GM21367 (cell line): ENCODE results near the gene P2RX1.
"Not testable (repeated sequence)": the region's sequence is repeated elsewhere in the genome, so short reads cannot be mapped to it uniquely, and the experiment has no call there.

Experiments
- ATAC-seq: cut with Tn5 transposase; IDR thresholded peaks from one replicate; pipeline ENCODE4 v1.9.1; 2021; ENCODE audit not compliant: unreplicated experiment

P2RX1 gene

GRCh38 chr17:3952186-3952585, 35.9 kb upstream of the P2RX1 start:
- no peak for ATAC-seq

GRCh38 chr17:3951420-3951819, 35.2 kb upstream of the P2RX1 start:
- ATAC-seq: no peak

GRCh38 chr17:3951003-3951402, 34.7 kb upstream of the P2RX1 start:
- ATAC-seq: no peak

GRCh38 chr17:3950584-3950983, 34.3 kb upstream of the P2RX1 start:
- ATAC-seq: no peak

GRCh38 chr17:3949418-3949817, 33.2 kb upstream of the P2RX1 start:
- ATAC-seq: no peak

GRCh38 chr17:3948551-3948950, 32.3 kb upstream of the P2RX1 start:
- not testable (repeated sequence) for ATAC-seq

GRCh38 chr17:3947318-3947810, 31.1 kb upstream of the P2RX1 start:
- ATAC-seq: no peak

- ATAC-seq: no peak
Measured at GRCh38 chr17:3946711-3947235, 30.5 kb upstream of the P2RX1 start.

GRCh38 chr17:3944485-3945388, 28.5 kb upstream of the P2RX1 start:
- no peak for ATAC-seq

GRCh38 chr17:3943240-3943891, 27.1 kb upstream of the P2RX1 start:
- ATAC-seq: no peak

GRCh38 chr17:3940965-3941698, 24.9 kb upstream of the P2RX1 start:
- no peak for ATAC-seq

- ATAC-seq: no peak
Measured at GRCh38 chr17:3937359-3937758, 21.1 kb upstream of the P2RX1 start.

- no peak for ATAC-seq
Measured at GRCh38 chr17:3935825-3936355, 19.6 kb upstream of the P2RX1 start.

GRCh38 chr17:3935140-3935542, 18.9 kb upstream of the P2RX1 start:
- no peak for ATAC-seq

GRCh38 chr17:3929764-3930163, 13.5 kb upstream of the P2RX1 start:
- no peak for ATAC-seq

GRCh38 chr17:3929181-3929580, 12.9 kb upstream of the P2RX1 start:
- ATAC-seq: no peak

GRCh38 chr17:3928406-3928805, 12.1 kb upstream of the P2RX1 start:
- no peak for ATAC-seq

- no peak for ATAC-seq
Measured at GRCh38 chr17:3927628-3928340, 11.5 kb upstream of the P2RX1 start.

GRCh38 chr17:3926860-3927627, 10.8 kb upstream of the P2RX1 start:
- ATAC-seq: no peak
